NCI-H2107 treated with DMSO at 0.1 percent for 48 hours (cell line): Measurements from ENCODE around the gene STARD8.
A peak's percentile ranks its signal among the peaks of the same experiment; 100 is the strongest.
"Not testable (repeated sequence)": the region's sequence is repeated elsewhere in the genome, so short reads cannot be mapped to it uniquely, and the experiment has no call there.

Source experiments
- DNase-seq: peaks from one replicate; lab custom pipeline; 2025; ENCODE audit not compliant: unreplicated experiment; lab: John Stamatoyannopoulos, UW

The STARD8 gene

GRCh38 chrX:68717663-68718442, 70.4 kb downstream of the STARD8 start:
- DNase-seq = no peak

DNA sequence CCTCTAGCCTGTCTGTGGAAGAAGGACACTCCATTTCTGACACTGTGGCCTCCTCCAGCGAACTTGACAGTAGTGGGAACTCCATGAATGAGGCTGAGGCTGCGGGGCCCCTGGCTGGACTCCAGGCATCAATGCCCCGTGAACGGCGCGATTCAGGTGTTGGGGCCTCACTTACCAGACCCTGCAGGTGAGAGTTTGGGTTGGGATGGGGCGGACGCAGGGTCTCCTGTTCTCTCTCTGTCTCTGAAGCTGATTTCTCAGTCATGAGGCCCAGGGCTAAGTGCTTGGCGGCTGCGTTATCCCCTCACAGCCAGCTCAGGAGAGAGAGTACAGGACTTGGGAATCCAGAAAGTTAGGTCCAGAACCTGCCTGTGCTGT, 71.0 kb downstream of the STARD8 start:
- no peak for DNase-seq

DNA sequence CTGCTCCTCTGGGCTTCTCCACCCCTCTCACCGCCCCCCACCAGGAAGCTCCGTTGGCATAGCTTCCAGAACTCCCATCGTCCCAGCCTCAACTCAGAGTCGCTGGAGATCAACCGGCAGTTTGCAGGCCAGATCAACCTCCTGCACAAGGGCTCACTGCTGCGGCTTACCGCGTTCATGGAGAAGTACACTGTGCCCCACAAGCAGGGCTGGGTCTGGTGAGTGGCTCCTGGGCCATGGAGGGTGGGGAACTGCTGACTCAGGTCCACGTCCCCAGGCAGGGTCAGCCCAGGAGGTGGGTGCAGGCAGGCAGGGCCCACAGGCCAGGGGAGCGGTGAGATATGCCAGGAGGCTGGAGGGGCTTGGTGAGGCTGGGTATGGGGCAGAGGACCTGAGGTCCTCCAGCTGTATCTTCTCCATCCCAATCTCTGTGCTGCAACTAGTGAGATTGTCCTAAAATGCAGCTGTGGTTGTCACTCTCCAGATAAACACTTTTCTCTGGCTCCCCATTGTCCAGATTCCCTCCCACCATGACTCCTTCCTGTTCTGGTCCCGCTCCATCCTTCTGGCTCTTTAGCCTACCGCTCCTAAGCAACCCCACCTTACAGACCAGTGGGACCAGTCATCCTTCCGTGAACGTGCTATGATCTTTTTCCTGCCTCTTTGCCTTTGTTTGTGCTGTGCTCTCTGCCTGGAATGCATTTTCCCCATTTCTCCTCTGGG, 71.9 kb downstream of the STARD8 start:
- DNase-seq = no peak

DNA sequence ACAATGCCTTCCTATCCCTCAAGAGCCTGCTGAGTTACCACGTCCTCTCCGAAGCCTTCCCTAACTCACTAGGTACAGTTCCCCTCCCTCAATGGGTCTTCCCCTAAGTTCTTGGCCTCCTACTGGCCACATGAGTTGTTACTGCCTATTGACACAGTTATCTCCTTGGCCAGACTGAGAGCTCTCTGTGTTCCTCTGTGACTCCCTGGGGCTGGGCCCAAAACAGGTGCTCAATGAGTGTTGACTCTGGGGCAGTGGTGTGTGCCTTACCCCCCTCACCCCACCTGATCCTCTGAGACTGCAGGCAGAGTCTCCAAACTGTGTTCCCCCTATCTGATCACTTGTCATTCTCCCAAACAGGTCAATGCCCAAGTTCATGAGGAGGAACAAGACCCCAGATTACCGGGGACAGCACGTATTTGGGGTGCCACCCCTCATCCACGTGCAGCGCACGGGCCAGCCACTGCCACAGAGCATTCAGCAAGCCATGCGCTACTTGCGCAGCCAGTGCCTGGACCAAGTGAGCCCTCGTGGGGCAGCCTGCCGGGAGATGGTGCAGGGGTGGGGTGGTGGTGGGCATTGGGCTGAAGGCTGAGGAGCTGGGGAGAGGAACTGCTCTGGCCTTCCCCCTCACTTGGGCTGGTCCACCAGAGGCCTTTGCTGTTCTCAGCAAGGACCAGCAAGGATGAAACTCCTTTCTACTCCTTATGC, 72.6 kb downstream of the STARD8 start:
- DNase-seq = no peak

DNA sequence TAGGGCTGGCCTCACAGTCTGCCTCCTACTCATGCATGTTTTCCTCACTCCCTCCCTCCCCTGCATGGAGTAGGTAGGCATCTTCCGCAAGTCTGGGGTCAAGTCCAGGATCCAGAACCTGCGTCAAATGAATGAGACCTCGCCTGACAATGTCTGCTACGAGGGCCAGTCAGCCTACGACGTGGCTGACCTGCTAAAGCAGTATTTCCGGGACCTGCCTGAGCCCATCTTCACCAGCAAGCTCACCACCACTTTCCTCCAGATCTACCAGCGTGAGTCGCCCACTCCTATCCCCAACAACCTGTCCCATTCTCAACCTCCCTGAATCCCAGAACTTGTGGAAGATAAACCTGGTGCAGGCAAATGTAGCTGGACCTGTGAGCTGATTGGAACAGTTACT, 73.4 kb downstream of the STARD8 start:
- DNase-seq = no peak

- no peak for DNase-seq
Measured at GRCh38 chrX:68721546-68721945, 74.1 kb downstream of the STARD8 start.

DNA sequence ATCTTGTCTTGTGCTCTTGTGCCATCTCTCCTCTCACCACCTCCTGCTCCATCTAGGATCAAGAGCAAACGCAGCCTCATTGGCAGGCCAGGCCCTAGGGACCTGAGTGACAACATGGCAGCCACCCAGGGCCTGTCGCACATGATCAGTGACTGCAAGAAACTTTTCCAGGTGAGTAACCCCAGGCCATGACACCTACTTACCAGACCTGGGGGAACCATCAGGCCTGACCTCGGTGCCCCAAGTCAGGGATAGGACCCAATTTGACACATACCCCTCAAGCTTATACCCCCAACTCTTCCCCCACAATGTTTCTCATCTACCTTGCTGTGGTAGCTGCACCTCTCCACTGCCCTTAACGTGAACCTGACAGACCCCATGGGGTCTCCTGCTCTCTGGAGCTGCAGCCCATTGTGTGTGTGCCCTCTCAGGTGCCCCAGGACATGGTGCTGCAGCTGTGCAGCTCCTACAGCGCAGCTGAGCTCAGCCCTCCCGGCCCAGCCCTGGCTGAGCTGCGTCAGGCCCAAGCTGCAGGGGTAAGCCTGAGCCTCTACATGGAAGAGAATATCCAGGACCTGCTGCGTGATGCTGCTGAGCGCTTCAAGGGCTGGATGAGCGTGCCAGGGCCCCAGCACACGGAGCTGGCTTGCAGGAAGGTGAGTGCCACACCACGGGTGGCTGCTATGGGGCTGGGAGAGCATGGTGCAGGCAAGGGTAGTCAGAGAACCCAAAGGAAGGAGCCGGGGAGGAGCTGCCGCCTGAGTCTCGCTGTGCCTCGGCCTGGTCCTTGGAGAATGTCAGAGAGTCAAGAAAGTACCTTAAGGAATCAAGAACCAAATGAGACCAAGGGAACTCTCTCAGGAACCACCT, 74.8 kb downstream of the STARD8 start:
- DNase-seq = no peak

DNA sequence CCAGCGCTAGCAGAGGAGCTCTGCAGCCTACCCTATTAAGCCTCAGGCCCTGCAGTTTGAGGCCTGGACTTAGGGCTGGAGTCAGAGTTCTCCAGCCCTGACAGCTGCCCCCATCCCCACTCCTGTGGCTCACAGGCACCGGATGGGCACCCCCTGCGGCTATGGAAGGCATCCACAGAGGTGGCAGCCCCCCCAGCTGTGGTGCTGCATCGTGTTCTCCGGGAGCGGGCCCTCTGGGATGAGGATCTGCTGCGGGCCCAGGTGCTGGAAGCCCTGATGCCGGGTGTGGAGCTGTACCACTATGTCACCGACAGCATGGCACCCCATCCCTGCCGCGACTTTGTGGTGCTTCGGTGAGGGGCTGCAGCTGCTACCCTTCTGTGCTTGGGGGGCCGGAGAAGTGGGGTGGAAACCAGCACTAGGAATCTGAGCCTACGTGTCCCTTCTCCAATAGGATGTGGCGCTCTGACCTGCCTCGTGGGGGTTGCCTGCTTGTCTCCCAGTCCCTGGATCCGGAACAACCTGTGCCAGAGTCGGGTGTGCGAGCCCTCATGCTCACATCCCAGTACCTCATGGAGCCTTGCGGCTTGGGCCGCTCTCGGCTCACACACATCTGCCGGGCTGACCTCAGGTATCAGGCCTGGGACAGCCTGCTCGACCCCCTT, 76.2 kb downstream of the STARD8 start:
- no peak for DNase-seq

DNA sequence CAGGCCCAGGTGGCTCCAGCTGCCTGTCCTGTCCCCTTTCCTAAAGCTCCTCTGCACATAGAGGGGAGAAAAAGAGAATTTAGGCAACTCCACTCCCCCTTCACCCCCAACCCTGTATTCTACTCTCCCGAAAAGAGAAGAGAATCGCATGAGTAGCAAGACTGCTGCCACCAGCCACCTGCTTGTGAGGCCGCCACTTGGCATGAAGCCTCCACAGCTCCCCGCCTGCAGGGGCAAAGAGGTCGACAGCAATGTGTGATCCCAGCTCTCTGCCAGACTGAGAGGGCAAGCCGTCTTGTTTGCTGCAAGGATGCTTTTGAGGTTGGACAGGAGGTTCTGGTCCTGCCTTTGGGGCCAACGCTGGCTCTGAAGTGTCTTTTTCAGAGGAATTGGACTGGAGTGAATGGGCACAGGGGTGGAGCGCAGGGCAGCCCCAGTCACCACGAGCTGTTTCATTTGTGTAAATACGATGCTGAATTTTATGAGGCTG, 77.1 kb downstream of the STARD8 start:
- no peak for DNase-seq

- no peak for DNase-seq
Measured at GRCh38 chrX:68725756-68726365, 78.4 kb downstream of the STARD8 start.

GRCh38 chrX:68726366-68726765, 78.9 kb downstream of the STARD8 start:
- DNase-seq = no peak

DNA sequence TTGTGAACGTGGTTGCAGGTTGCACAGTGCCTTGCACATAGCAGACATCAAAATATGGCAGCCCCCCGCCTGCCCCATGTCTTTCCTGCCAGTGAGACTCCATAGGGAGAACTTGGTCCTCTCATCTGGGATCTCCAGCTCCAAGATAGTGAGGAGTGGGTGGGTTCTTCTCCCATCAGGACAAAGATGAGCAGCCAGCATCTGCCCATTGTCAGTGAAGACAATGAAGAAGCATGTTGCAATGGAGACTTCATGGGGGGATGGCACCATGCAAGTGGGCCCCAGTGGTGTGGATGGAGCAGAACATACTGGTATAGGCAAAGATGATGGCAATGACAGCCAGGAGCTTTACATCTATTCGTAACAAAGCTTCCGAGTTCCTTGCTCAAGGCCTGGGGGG, 80.2 kb downstream of the STARD8 start:
- DNase-seq = no peak

DNA sequence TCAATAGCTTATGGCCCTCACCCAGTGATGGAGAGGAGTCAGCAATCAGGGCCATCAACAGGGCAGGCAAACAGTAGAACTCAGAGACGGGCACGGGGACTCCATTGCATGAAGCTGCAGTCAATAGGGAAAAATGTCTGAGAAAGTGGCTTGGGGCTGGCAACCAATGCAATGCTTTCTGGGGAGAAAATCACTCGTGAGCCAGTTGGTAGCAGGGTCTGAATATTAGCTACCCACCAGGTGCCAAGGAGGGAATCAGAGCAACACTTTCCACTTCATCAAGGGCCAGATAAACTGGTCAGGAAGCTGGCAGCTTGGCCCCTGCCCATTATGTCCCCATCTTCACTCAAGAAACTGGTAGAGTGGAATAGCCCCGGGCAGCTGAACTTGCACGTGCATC, 80.7 kb downstream of the STARD8 start:
- no peak for DNase-seq

DNA sequence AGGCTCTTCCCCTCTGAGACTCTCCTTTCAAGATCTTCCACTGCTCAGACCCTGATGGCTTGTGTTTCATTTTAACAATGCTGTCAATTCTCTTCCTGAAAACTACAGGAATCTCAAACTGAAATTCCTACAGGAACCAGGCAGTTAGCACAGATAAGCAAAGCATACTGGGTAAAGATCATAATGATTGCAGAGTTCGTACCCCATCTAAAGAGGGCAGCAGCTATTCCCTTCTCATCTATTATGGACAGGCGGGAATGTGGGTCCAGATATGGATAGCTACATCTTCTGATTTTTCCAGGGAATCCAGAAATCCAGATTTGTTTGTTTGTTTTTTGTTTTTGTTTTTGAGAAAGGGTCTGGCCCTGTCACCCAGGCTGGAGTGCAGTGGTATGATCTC, 83.8 kb downstream of the STARD8 start:
- no peak for DNase-seq

DNA sequence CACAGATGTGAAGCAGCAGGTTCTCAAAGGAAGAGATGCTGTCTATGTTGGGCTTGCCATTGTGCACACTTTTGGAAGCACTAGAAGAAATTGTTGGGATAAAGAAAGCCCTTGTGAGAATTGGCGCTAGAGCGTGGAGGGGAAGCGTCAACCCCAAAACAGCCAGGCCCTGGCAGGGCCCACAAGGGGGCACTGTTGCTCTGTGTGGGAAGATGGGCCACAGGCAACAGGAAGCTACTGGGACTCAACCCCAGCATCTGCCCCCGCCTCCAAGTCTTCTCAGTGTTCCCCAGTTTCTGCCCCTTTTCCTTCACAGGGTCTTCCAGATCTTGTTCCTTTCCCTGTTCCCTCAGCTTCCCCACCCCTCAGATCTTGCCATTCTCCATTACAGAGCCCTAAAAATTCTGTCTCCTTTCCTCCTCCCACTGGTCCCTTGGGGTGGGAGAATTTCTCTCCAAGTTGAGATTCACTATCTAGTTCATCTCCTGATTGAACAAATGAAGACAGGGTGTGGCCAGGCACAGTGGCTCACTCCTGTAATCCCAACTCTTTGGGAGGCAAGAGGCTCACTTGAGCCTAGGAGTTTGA, 85.5 kb downstream of the STARD8 start:
- DNase-seq = peak; percentile 21

DNA sequence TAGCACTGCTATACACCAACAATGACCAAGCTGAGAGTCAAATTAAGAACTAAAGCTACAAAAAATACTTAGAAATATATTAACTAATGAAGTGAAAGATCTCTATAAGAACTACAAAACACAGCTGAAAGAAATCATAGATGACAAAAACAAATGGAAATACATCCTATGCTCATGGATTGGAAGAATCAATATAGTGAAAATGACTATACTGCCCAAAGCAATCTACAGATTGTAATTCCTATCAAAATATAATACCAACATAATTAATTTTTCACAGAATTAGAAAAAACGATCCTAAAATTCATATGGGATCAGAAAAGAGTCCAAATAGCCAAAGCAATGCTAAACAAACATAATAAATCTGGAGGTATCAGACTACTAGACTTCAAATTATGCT, 87.8 kb downstream of the STARD8 start:
- DNase-seq = no peak

GRCh38 chrX:68741864-68742263, 94.4 kb downstream of the STARD8 start:
- not testable (repeated sequence) for DNase-seq

GRCh38 chrX:68743754-68744153, 96.3 kb downstream of the STARD8 start:
- DNase-seq = no peak

DNA sequence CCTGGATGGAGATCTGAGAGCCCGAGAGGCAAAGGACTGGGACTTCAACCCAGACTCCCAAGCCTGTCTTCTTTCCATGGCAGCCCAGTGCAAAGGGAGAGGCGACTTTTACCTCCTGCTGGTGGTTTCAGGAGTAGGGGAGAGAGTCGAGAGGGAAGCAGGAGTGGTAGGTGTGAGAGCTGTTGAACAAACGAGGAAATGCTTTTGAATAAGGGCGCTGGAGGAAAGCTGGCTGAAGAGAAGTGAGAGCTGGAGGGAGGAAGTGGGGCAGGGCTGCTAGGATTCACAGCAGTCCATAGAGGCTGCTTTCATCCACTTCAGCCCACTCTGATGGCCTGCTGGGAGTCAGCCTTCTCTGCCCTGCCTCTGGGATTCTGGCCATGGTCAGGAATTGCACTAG, 99.5 kb downstream of the STARD8 start:
- no peak for DNase-seq

DNA sequence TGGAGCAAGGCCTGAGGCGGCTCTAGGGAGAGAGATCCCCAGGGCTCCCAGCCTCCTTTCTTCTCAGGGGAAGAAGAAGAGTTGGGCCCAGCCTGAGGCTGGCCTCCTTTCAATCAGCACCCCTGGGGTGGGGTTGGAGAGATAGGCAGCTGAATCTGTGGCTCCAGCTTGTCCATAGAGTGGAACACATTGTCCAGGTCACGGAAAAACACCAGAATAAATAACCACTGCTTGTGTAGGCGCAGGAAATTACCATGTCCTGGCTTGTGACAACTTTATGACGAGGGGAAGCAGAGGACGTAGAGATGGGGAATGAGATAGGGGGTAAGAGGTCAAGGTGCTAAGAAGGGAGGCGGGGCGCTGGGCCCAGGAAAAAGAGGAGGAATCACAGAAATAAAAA, 100.6 kb downstream of the STARD8 start:
- DNase-seq = no peak
